Stimulated activated CD8-positive, alpha-beta memory T cell treated with anti-CD3 and anti-CD28 coated beads, Interleukin-7, amount 100 ng/mL, for 4 hours (primary cell): ENCODE results near the gene ANKRD33B.
"Not testable (repeated sequence)": the region's sequence is repeated elsewhere in the genome, so short reads cannot be mapped to it uniquely, and the experiment has no call there.

ENCODE experiments used
- DNase-seq, 2 donors: peaks; one replicate each; pipeline ENCODE4 v3.0.0-alpha.2; 2020; ENCODE audit warnings: low read depth in 2 of 2

ANKRD33B gene

DNA sequence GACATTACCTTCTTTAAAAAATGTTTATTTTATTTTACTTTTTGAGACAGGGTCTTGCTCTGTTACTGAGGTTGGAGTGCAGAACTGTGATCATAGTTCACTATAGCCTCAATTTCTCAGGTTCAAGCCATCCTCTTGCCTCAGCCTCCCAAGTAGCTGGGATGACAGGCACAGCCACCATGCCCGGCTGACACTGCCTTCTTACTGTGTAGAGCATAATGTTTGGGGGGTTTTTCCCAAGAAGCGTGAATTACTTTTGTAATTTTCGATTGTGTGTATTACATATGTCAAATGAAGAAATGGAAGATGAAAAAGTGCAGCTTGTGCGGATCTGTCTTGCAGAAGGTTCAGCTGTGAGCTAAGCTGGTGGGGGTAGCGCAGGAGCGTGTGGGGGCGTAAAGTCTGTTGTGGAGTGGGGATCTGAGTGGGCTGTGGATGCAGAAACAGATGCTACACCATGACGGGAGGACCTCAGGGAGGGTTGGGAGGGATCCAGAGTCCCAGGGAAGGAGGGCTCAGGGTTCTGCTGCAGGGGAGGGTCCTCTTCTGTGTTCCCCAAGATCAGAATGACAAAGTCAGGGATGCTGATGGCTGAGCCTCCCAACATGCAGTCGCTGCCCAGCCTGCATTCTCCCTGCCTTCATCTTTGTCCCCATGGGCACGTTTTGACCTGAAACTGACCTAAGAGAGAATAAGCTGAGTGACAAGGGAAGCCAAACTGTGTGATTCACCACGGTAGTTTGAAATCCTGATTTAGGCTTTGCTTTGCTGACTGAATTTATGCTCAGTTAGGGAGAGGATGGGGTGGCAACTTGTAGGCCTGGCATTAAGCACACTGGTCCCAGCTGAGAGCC, 6.8 kb upstream of the ANKRD33B start:
- DNase-seq: no peak

GRCh38 chr5:10559151-10559550, 4.7 kb upstream of the ANKRD33B start:
- no peak for DNase-seq

- no peak for DNase-seq
These were observed 4.0 kb upstream of the ANKRD33B start for GRCh38 chr5:10559871-10560270.

DNA sequence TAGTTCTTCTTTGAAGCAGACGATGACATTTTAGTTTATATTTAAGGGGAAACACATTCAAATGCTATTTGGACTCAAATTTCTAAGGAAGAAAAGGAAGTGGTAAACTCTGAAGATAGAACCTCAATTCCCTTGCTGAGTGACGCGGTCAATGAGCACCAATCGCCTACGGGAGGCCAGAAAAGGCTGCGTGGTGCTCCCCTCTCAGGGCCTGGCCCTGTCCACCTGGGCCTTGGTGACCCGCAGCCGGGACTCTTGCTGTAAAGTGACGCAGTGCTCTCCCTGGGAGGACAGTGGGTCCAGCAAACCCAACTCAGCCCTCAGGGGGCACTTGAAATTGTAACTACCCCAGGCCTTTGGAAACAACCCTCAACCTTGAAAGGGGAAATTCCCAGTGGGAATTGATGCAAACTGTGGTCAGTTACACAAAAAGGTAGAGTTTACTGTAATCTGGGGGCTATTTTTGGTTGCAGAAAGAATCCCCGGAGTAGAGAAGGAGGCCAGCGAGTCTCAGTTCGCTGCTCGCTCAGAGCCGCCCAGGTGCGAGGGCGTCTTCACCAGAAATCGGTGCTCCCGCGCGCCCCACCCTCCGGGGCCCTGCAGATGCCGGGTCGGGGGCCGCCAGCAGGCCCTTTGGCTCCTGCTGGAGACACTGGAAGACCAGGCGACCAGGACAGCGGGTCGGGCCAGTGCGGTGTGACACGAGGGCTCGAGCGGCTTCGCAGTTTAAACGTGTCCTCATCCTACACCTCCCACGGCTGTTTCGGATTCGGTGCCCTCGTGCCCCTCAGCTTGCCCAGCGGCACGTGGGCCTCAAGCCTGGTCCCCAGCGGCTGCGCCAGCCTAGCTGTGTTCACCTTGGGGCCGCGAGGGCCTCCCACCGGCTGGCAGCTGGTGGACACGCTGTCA, 1.4 kb upstream of the ANKRD33B start:
- no peak for DNase-seq

DNA sequence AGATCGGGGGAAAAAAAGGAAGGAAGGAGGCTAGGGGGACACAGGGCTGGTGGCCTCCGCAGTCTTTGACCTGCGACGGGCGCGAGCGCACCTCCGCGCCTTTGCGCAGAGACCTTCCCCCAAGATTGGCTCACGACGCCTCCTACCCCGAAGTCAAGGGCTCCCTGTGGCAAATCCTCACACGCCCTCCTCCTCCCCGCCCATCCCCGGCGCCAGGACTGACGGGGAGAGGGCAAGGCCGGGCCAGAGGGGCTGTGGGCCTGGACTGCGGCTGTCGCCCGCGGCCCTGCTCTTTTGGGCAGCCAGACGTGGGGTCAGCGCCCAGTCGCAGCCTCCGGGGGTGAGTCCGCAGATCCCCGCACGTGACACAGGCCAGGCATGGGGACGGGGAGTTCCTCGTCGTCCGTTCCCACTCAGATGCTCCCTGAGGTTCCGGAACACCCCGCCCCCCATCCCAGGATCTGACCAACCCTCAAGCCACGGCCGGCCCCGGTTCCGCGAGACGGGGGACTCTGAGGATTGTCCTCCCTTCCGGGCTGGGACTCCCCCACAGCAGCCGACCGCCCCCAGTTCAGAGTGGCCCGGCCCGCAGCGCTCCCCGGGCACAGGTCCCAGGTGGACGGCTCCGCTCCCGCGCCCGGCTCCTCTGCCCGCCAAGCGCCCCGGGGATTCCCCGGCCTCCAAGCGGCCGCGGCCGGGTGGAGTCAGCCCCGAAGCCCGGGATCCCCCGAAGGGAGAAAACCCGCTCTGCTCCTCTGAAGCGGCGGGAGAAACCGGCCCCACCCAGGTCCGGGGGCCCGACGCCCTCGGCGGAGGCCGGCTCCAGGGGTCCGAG, 543 bp upstream of the ANKRD33B start:
- DNase-seq: peak; percentile 11 to 33

DNA sequence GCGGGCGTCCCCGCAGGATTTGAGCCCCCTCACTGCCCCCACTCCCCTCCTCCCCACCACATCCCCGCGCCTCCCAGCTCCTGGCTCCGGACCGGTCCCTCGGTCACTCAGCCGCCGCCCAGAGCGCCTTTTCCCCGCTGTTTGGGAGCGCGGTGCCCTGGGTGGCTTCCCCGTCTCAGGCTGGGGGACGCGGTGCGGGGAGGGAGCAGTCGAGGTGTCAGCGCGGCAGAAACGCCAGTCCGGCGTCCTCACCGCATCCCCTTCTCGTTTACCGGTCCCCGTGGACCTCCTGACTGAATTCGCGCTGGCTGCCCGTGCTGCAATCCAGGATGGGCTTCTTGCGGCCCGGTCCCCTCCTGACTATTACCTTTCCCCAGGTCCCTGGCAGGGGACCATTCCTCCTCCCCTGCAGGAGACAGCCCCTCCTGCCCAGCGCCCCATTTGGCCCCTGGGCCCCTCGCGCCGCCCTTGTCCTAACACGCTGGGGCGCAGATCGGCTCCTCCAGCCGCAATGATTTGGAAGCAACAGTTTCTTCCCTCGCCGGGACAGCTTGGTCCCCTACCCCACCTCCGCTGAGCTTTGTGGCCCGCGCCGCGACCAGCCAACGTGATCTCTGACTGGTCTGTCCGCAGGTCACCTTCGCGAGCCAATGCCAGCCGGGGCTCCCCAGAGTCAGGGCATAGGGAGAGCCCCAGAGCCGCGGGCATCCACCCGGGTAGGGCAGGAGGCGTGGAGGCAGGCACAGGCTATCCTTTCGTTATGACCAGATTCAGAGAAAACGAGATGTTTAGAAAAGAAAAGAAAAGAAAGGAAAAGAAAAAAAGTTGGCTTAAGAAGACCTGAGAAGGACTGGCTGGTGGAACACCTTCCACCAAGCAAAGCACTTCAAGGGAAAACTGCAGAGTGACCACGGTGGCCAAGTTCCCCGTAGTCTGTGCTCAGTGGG, 1.2 kb downstream of the ANKRD33B start:
- no peak for DNase-seq

DNA sequence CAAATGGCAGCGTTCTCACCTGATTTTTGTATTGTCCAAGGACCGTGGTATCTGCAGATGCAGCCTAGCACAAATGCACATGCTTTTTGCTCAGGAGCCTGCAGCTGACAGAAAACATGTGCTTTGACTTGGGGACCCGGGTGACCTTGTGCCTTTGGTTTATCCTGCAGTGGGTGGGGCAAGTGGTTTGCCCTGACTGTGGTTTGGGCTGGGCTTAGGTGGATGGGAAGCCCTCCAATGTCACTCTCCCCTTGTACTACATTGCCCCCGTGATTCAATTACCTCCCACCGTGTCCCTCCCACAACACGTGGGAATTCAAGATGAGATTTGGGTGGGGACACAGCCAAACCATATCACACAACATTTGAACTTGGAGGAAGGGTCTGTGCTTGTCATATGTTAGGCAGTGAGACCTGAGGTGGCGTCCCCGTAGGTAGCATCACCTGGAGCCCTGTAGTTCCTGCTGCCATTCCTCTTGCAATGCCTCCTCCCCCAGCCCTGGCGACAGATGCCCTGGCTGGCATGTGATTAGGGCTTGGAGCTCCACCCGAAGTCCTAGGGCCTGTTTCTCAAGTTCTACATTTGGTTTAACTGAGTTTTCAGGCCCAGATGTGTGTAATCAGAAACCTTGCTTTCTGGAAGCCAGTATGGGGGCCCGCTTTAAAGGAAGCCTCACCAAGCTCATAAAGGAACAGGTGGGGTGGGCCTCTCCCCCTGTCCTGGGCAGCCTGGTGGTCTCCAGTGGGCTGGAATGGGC, 2.1 kb downstream of the ANKRD33B start:
- no peak for DNase-seq

DNA sequence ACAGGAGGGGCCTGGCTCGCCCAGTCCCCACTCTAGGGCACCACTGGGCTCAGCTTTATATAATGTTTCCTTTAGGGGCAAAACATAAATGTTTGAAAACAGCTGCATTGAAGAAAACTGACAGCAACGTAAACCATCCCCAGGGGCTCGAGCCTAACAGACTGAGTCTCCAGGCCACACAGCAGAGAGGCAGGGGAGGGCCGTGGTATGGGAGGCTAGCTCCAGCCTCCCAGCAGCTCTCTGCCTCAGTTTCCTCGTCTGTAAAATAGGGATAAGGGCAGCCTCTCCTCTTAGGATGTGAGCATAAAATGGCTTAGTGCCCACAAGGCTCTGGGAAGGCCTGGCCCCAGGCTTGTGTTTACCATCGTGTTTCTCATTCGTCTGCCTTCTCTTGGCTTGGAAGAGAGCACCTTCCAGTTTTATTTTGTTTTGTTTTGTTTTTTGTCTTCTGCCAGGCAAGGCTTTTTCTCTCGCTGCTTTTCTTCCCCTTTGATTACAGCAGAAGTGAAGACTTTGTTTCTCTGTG, 2.7 kb downstream of the ANKRD33B start:
- DNase-seq: no peak

DNA sequence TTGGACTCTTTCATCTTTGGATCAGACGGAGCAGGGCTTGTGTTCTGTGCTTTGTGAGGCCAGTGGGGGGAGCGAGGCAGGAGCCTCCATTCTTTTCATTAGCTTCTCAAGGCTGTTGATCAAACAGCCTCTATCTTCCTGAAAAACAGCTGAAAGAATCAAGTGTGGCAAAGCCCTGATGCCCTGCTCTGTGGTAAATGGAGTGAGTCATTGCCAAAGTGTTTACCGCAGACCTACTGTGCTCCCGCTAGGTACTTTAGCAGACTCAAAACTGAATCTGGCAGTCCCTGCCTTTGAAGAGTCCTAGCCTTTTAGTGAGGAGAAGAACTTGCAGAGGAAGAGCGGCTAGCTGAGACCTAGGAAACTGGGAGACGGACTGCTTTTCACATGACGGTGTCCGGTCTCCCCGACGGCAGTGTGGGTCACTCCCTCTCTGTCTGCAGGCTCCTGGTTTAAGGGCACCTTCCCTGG, 3.3 kb downstream of the ANKRD33B start:
- DNase-seq: no peak

GRCh38 chr5:10567781-10568321, 4.0 kb downstream of the ANKRD33B start:
- DNase-seq: no peak

GRCh38 chr5:10570540-10570939, 6.7 kb downstream of the ANKRD33B start:
- not testable (repeated sequence) for DNase-seq

GRCh38 chr5:10572451-10572850, 8.6 kb downstream of the ANKRD33B start:
- no peak for DNase-seq

- no peak for DNase-seq
These were observed 9.7 kb downstream of the ANKRD33B start for GRCh38 chr5:10573487-10574145.

- not testable (repeated sequence) for DNase-seq
These were observed 11.0 kb downstream of the ANKRD33B start for GRCh38 chr5:10574879-10575278.

DNA sequence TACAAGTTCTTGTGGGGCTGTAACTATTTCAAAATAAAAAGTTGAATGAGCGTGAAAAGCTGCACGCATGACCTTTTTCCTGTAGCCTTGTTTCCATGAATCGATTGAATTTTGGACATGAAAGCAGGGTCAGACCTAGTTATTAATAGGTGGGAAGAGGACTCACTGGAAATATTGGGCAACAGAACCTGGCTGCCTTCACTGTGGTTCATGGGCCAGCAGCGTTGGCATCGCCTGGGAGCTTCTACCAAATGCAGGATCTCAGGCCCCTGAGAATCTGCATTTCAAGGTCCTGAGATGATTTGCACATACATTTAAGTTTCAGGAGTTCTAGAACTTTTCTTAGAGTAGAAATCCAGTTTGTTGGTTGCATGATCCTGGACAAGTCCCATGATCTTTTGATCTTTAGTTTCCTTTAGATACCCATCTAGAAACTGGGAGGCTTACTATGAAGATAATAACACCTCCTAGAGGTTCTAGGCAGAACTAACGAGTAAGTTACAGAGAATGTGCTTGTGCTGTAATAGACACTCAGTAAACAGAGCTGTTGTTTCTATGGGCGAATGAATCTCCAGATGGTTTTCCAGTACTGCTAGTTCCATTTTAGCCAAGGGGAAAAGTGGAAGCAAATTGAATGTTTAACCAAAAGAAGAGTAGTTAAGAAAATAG, 12.4 kb downstream of the ANKRD33B start:
- no peak for DNase-seq

GRCh38 chr5:10576790-10577189, 12.9 kb downstream of the ANKRD33B start:
- DNase-seq: no peak

DNA sequence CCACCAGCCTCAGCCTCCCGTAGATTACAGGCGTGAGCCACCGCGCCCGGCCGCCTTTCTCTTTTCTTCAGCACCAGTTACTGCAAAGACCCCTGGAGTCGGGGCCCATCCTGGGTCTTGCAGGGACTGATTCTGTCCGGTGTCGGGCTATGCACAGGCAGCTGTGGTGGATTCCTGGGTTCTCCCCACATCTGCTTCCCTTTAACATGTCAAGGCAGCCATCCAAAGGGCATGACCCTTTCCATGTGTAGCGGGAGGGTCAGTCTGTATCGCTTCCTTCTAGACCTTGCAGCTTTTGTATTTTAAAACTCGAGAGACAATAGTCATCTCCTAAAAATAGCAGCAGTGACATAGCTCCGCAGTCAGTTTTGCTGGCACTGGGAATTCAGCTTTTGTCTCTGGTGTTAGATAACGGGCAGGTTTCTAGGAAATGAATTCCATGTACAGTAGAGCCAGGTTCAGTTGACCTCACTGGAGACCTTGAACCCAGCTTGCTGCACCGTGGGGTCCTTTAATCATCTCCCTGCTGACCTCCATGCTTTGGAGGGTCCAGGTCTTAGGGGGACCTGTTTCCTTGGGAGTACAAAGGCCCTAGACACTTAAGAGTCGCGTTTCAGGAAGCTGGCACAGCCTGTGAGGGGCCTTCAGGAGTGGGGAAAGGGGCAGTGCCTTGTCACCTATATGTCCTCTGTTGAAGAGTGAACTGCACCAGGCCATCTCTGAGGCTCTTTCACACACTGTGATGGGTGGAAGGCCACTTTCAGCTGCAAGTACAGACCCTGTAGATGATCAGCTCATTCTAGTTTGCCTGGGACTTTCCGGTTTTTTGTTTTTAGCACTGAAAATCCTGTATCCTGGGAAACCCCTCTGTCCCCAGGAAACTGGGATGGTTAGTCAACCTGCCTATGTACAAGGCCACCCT, 13.8 kb downstream of the ANKRD33B start:
- DNase-seq: no peak
